Astrocyte (in vitro differentiated cells and primary cell): Measurements from ENCODE around the gene CADM1. TPM values are rescaled to one million over a fixed set of nuclear protein-coding genes. Genes with fewer than 3 reads are reported as not detected.

Experiments used
- DNase-seq: peaks from one replicate; pipeline ENCODE4 v3.0.0-alpha.2; 2010; ENCODE audit warnings: low read depth
- FAIRE-seq: peaks from 2 replicates; lab custom pipeline; 2011; peaks lifted over from hg19 to GRCh38; lab: Jason Lieb, UNC
- H2AFZ ChIP-seq: 2 replicates; pipeline ENCODE4 v1.6.0; 2012; ENCODE audit warnings: low read depth, low read length, inconsistent platforms
- H3K27ac ChIP-seq: 2 replicates; pipeline ENCODE4 v1.5.1; 2011; ENCODE audit warnings: low read depth, low read length, inconsistent platforms
- H3K27me3 ChIP-seq: 2 replicates; pipeline ENCODE4 v1.6.0; 2011; ENCODE audit warnings: low read length, inconsistent platforms; ENCODE audit not compliant: insufficient read depth
- H3K36me3 ChIP-seq: 2 replicates; pipeline ENCODE4 v1.5.1; 2011; ENCODE audit warnings: low read length, inconsistent platforms; ENCODE audit not compliant: insufficient read depth
- H3K4me1 ChIP-seq: 2 replicates; pipeline ENCODE4 v1.5.1; 2011; ENCODE audit warnings: low read length, inconsistent platforms; ENCODE audit not compliant: insufficient read depth
- H3K4me2 ChIP-seq: 2 replicates; pipeline ENCODE4 v1.6.0; 2012; ENCODE audit warnings: low read length, inconsistent platforms
- H3K4me3 ChIP-seq: 2 replicates; pipeline ENCODE4 v1.5.1; 2011; ENCODE audit warnings: low read depth, mild to moderate bottlenecking, low read length, inconsistent platforms; ENCODE audit not compliant: insufficient read depth
- H3K79me2 ChIP-seq: 2 replicates; pipeline ENCODE4 v1.6.0; 2012; ENCODE audit warnings: mild to moderate bottlenecking, low read length, inconsistent platforms; ENCODE audit not compliant: insufficient read depth
- H3K9ac ChIP-seq: 2 replicates; pipeline ENCODE4 v1.6.0; 2012; ENCODE audit warnings: mild to moderate bottlenecking, low read length, inconsistent platforms
- H3K9me3 ChIP-seq: 2 replicates; pipeline ENCODE4 v1.5.1; 2012; ENCODE audit warnings: low read depth, mild to moderate bottlenecking, low read length, inconsistent platforms; ENCODE audit not compliant: insufficient read depth
- H4K20me1 ChIP-seq: 2 replicates; pipeline ENCODE4 v1.6.0; 2012; ENCODE audit warnings: low read length, inconsistent platforms; ENCODE audit not compliant: insufficient read depth
- H3K27ac Mint-ChIP-seq: one replicate; pipeline ENCODE4 v1.8.0; 2021; ENCODE audit warnings: mild to moderate bottlenecking, mixed read lengths; ENCODE audit not compliant: unreplicated experiment
- H3K27me3 Mint-ChIP-seq: one replicate; pipeline ENCODE4 v1.8.0; 2021; ENCODE audit warnings: low read depth, mixed read lengths; ENCODE audit not compliant: unreplicated experiment
- H3K36me3 Mint-ChIP-seq: one replicate; pipeline ENCODE4 v1.8.0; 2021; ENCODE audit warnings: low read depth, mixed read lengths; ENCODE audit not compliant: unreplicated experiment
- H3K4me1 Mint-ChIP-seq: one replicate; pipeline ENCODE4 v1.8.0; 2021; ENCODE audit warnings: low read depth, mixed read lengths; ENCODE audit not compliant: unreplicated experiment
- H3K4me3 Mint-ChIP-seq: one replicate; pipeline ENCODE4 v1.8.0; 2021; ENCODE audit warnings: mild to moderate bottlenecking, moderate library complexity, mixed read lengths; ENCODE audit not compliant: unreplicated experiment
- H3K9me3 Mint-ChIP-seq: one replicate; pipeline ENCODE4 v1.8.0; 2021; ENCODE audit warnings: mild to moderate bottlenecking, mixed read lengths; ENCODE audit not compliant: unreplicated experiment
- CTCF ChIP-seq: IDR thresholded peaks from 2 replicates; pipeline ENCODE4 v1.5.1; 2011; ENCODE audit warnings: low read depth, mild to moderate bottlenecking, inconsistent platforms, low read length, moderate library complexity; ENCODE audit not compliant: insufficient read depth
- EZH2 ChIP-seq: IDR thresholded peaks from 2 replicates; pipeline ENCODE4 v1.6.1; 2012; ENCODE audit warnings: mild to moderate bottlenecking, low read length, inconsistent platforms; ENCODE audit not compliant: insufficient read depth
- total RNA-seq: library from RNA; stranded (reverse); gene quantifications from 2 replicates; pipeline ENCODE4 v1.2.1, GENCODE V29; 2021

The CADM1 gene
- total RNA-seq, 1 donor from 2014 or later = 414 TPM

GRCh38 chr11:115525531-115526006 lies 21.4 kb upstream of the CADM1 start:
- TF ChIP-seq EZH2 (no peak), CTCF (no peak)
- no peak overlapping the region for H3K4me2 ChIP-seq
- no peaks in the 10 kb centered on the region for H4K20me1 ChIP-seq
- Mint-ChIP-seq H3K4me1 (peaks cover 7% of the 10 kb centered on the region), H3K36me3 (no peaks in the 10 kb centered on the region), H3K4me3 (no peak overlapping the region), H3K9me3 (no peaks in the 10 kb centered on the region), H3K27ac (no peak overlapping the region), H3K27me3 (peaks cover 7% of the 10 kb centered on the region)
- H3K4me1 ChIP-seq = no peaks in the 10 kb centered on the region
- H3K4me3 ChIP-seq = no peak overlapping the region
- H2AFZ ChIP-seq = no peak overlapping the region
- no peaks in the 10 kb centered on the region for H3K27me3 ChIP-seq
- FAIRE-seq (no peak), DNase-seq (no peak)
- H3K9me3 ChIP-seq = no peaks in the 10 kb centered on the region
- no peak overlapping the region for H3K9ac ChIP-seq
- no peak overlapping the region for H3K27ac ChIP-seq
- no peaks in the 10 kb centered on the region for H3K79me2 ChIP-seq
- H3K36me3 ChIP-seq = no peaks in the 10 kb centered on the region

- Mint-ChIP-seq H3K4me3 (no peak overlapping the region), H3K9me3 (no peaks in the 10 kb centered on the region), H3K27me3 (peaks cover 13% of the 10 kb centered on the region), H3K36me3 (no peaks in the 10 kb centered on the region), H3K27ac (no peak overlapping the region), H3K4me1 (peaks cover 7% of the 10 kb centered on the region)
- FAIRE-seq = no peak
- DNase-seq = no peak
- no peaks in the 10 kb centered on the region for H3K27me3 ChIP-seq
- no peak overlapping the region for H3K4me2 ChIP-seq
- H4K20me1 ChIP-seq = no peaks in the 10 kb centered on the region
- H3K4me1 ChIP-seq = no peaks in the 10 kb centered on the region
- no peak overlapping the region for H3K9ac ChIP-seq
- no peaks in the 10 kb centered on the region for H3K36me3 ChIP-seq
- no peaks in the 10 kb centered on the region for H3K79me2 ChIP-seq
- no peak for TF ChIP-seq EZH2
- TF ChIP-seq CTCF = no peak
- H2AFZ ChIP-seq = no peak overlapping the region
- H3K9me3 ChIP-seq = no peaks in the 10 kb centered on the region
- H3K27ac ChIP-seq = no peak overlapping the region
- no peak overlapping the region for H3K4me3 ChIP-seq
Measured at GRCh38 chr11:115524572-115524971, 20.4 kb upstream of the CADM1 start.

- Histone ChIP-seq H3K27me3 (no peaks in the 10 kb centered on the region), H3K4me1 (no peaks in the 10 kb centered on the region), H3K9ac (no peak overlapping the region), H3K9me3 (no peaks in the 10 kb centered on the region), H3K36me3 (no peaks in the 10 kb centered on the region), H3K27ac (no peak overlapping the region), H3K4me2 (peak overlapping the region; percentile 46), H2AFZ (no peak overlapping the region), H4K20me1 (no peaks in the 10 kb centered on the region), H3K79me2 (no peaks in the 10 kb centered on the region), H3K4me3 (no peak overlapping the region)
- FAIRE-seq = no peak
- Mint-ChIP-seq H3K4me1 (peaks cover 7% of the 10 kb centered on the region), H3K9me3 (no peaks in the 10 kb centered on the region), H3K27ac (no peak overlapping the region), H3K36me3 (no peaks in the 10 kb centered on the region), H3K4me3 (no peak overlapping the region), H3K27me3 (peaks cover 18% of the 10 kb centered on the region)
- TF ChIP-seq CTCF = no peak
- no peak for TF ChIP-seq EZH2
- DNase-seq = no peak
Measured at GRCh38 chr11:115523727-115524399, 19.6 kb upstream of the CADM1 start.
